K562 (cell line): ENCODE data around the gene BOLA3. TPM values are rescaled to one million over a fixed set of nuclear protein-coding genes. Genes with fewer than 3 reads are reported as not detected.
A peak's percentile ranks its signal among the peaks of the same experiment; 100 is the strongest.

Source experiments
- ATAC-seq: fragments of 200-7000 bp; cut with Tn5 transposase; 3 replicates; pipeline ENCODE4 v1.9.1; 2020; ENCODE audit warnings: moderate library complexity
- BruUV-seq: library from RNA; stranded (reverse); fragments of 400-500 nt; replicated peaks from 2 replicates; lab custom pipeline; 2021; lab: Mats Ljungman, UMichigan
- CTCF ChIA-PET: fragments of 300-600 bp; formaldehyde crosslinking; extraction: SDS; loops from one replicate; lab custom pipeline; 2021; ENCODE audit warnings: low intra/inter-chr PET ratio; lab: Yijun Ruan, JAX
- POLR2A ChIA-PET: fragments of 300-600, 350-650 bp; sonication (Branson Sonifier 250); formaldehyde crosslinking; extraction: SDS; loops from one replicate; lab custom pipeline; 2021; ENCODE audit warnings: antibody characterized with exemption, inconsistent platforms; lab: Yijun Ruan, JAX
- DNase-seq, 4 experiments: peaks; one replicate each; pipeline versions ENCODE4 v3.0.0 to v3.0.0-alpha.2; 2011 to 2018; ENCODE audit warnings: low spot score in 3 of 4, mixed read lengths in 3 of 4; ENCODE audit errors: extremely low read depth in 1 of 4
- FAIRE-seq: peaks from 2 replicates; lab custom pipeline; 2011; peaks lifted over from hg19 to GRCh38; lab: Jason Lieb, UNC
- H2AFZ ChIP-seq: 2 replicates; pipeline ENCODE4 v1.6.0; 2011; ENCODE audit warnings: low read depth, low read length, control low read depth, inconsistent platforms
- H3K27ac ChIP-seq: fragments of 200-600 bp; 3 replicates; pipeline ENCODE4 v1.8.0; 2011; ENCODE audit warnings: low read depth, mild to moderate bottlenecking, control low read depth, inconsistent platforms, low read length, moderate library complexity, mixed read lengths; ENCODE audit errors: extremely low read depth
- H3K27me3 ChIP-seq, 2 experiments: fragments of 300-600 bp in 1 of 2; 2 replicates in 1 of 2; 3 replicates in 1 of 2; pipeline versions ENCODE4 v1.6.0 to v1.8.0; 2011; ENCODE audit warnings: inconsistent platforms in 2 of 2, low read length in 2 of 2, mild to moderate bottlenecking in 1 of 2, mixed read lengths in 1 of 2, moderate library complexity in 1 of 2; ENCODE audit not compliant: control insufficient read depth in 2 of 2, insufficient read depth in 2 of 2
- H3K36me3 ChIP-seq: fragments of 300-600 bp; 3 replicates; pipeline ENCODE4 v1.8.0; 2011; ENCODE audit warnings: mild to moderate bottlenecking, low read length, inconsistent platforms; ENCODE audit not compliant: control insufficient read depth, insufficient read depth
- H3K4me1 ChIP-seq, 2 experiments: fragments of 200-600 bp in 1 of 2; replicated peaks in 1 of 2; 2 replicates in 1 of 2; 3 replicates in 1 of 2; pipeline versions ENCODE4 v1.5.1 to v1.8.0; 2011; ENCODE audit warnings: inconsistent platforms in 2 of 2, low read length in 2 of 2, mild to moderate bottlenecking in 1 of 2, mixed read lengths in 1 of 2, moderate library complexity in 1 of 2; ENCODE audit not compliant: control insufficient read depth in 2 of 2, insufficient read depth in 2 of 2
- H3K4me2 ChIP-seq: 2 replicates; pipeline ENCODE4 v1.6.1; 2011; ENCODE audit warnings: low read length, control low read depth, inconsistent platforms, mixed read lengths; ENCODE audit not compliant: insufficient read depth
- H3K4me3 ChIP-seq: fragments of 200-600 bp; sonication (generic), shearing (Covaris generic); 2 replicates; pipeline ENCODE4 v1.5.1; 2016; ENCODE audit warnings: control low read depth, inconsistent platforms
- H3K79me2 ChIP-seq: fragments of 200-600 bp; 3 replicates; pipeline ENCODE4 v1.8.0; 2011; ENCODE audit warnings: low read length, inconsistent platforms; ENCODE audit not compliant: control insufficient read depth, insufficient read depth
- H3K9ac ChIP-seq, 2 experiments: 2 replicates each; pipeline versions ENCODE4 v1.6.0 to v1.6.1; 2011; ENCODE audit warnings: low read depth in 2 of 2, low read length in 2 of 2, control low read depth in 1 of 2, inconsistent platforms in 1 of 2, mild to moderate bottlenecking in 1 of 2, mixed read lengths in 1 of 2; ENCODE audit not compliant: insufficient read depth in 1 of 2
- H3K9me1 ChIP-seq: one replicate; pipeline ENCODE4 v1.6.0; 2011; ENCODE audit warnings: inconsistent platforms, mild to moderate bottlenecking, low read length, moderate library complexity; ENCODE audit not compliant: control insufficient read depth, insufficient read depth
- H3K9me3 ChIP-seq: replicated peaks from 2 replicates; pipeline ENCODE4 v1.5.1; 2011; ENCODE audit warnings: low read depth, low read length, inconsistent platforms; ENCODE audit not compliant: control insufficient read depth, insufficient read depth
- H4K20me1 ChIP-seq: replicated peaks from 2 replicates; pipeline ENCODE4 v1.6.1; 2011; ENCODE audit warnings: low read length, inconsistent platforms, mixed read lengths; ENCODE audit not compliant: control insufficient read depth, insufficient read depth
- ARID1B ChIP-seq: fragments of 450-650 bp; IDR thresholded peaks from 2 replicates; pipeline ENCODE4 v1.6.1; 2016; ENCODE audit warnings: antibody characterized with exemption, mild to moderate bottlenecking, inconsistent platforms
- ARID2 ChIP-seq: fragments of 450-650 bp; IDR thresholded peaks from 2 replicates; pipeline ENCODE4 v1.6.1; 2017; ENCODE audit warnings: antibody characterized with exemption, mild to moderate bottlenecking
- BRF2 ChIP-seq: IDR thresholded peaks from 3 replicates; pipeline ENCODE4 v1.6.1; 2011; ENCODE audit warnings: borderline replicate concordance, mild to moderate bottlenecking; ENCODE audit not compliant: insufficient read length, insufficient read depth
- CBFA2T3 ChIP-seq: fragments of 450-650 bp; IDR thresholded peaks from 2 replicates; pipeline ENCODE4 v1.6.1; 2017
- IRF2 ChIP-seq: sonication (generic); formaldehyde crosslinking; IDR thresholded peaks from 2 replicates; pipeline ENCODE4 v1.8.1; 2022; ENCODE audit warnings: mild to moderate bottlenecking, missing genetic modification reagents
- MEIS2 ChIP-seq: fragments of 450-650 bp; IDR thresholded peaks from 2 replicates; pipeline ENCODE4 v1.6.1; 2014; ENCODE audit warnings: mild to moderate bottlenecking; ENCODE audit not compliant: partially characterized antibody
- PBX2 ChIP-seq, 2 experiments: IDR thresholded peaks in 1 of 2; conservative IDR thresholded peaks in 1 of 2; 2 replicates each; pipeline ENCODE4 v1.6.1; 2016; ENCODE audit warnings: low read depth in 2 of 2, mild to moderate bottlenecking in 1 of 2, missing compliant biosample characterization in 1 of 2, missing genetic modification characterization in 1 of 2, moderate library complexity in 1 of 2
- PTRF ChIP-seq: fragments of 450-650 bp; IDR thresholded peaks from 2 replicates; pipeline ENCODE4 v1.6.1; 2016; ENCODE audit warnings: mild to moderate bottlenecking, missing genetic modification characterization, missing compliant biosample characterization
- TAL1 ChIP-seq: fragments of 450-650 bp; IDR thresholded peaks from 2 replicates; pipeline ENCODE4 v1.6.1; 2016; ENCODE audit warnings: mild to moderate bottlenecking
- TEAD4 ChIP-seq, 2 experiments: sonication (generic) in 1 of 2; formaldehyde crosslinking in 1 of 2; IDR thresholded peaks; 2 replicates each; pipeline versions ENCODE4 v1.6.1 to v1.8.0; 2012 to 2022; ENCODE audit warnings: borderline replicate concordance in 1 of 2, inconsistent platforms in 1 of 2, low read length in 1 of 2, mild to moderate bottlenecking in 1 of 2, missing genetic modification reagents in 1 of 2
- ZMIZ1 ChIP-seq, 2 experiments: fragments of 150-350 bp in 1 of 2; IDR thresholded peaks; 2 replicates each; pipeline ENCODE4 v1.6.1; 2012 to 2016; ENCODE audit warnings: low read depth in 2 of 2, low read length in 2 of 2, mild to moderate bottlenecking in 1 of 2, moderate library complexity in 1 of 2
- ZNF253 ChIP-seq: fragments of 250-450 bp; sonication (Bioruptor Pico); conservative IDR thresholded peaks from 2 replicates; pipeline ENCODE4 v1.6.1; 2021; ENCODE audit warnings: mild to moderate bottlenecking
- ZNF79 ChIP-seq: fragments of 250-450 bp; sonication (Bioruptor Pico); IDR thresholded peaks from 2 replicates; pipeline ENCODE4 v1.4.0; 2020; ENCODE audit warnings: low read depth, mild to moderate bottlenecking, moderate library complexity
- WGBS: fragments of 100-300 bp; shearing (Covaris generic); methylation state at CpG from one replicate; pipeline ENCODE4 v1.1.6; 2016; ENCODE audit warnings: low coverage, mixed read lengths; ENCODE audit not compliant: insufficient coverage; ENCODE audit errors: missing lambda C conversion rate; 5-methylcytosine and 5-hydroxymethylcytosine counted together
- in situ Hi-C: fragments of 300-500 bp; cut with MboI; formaldehyde crosslinking; loops from 4 replicates; pipeline ENCODE4 v1.15.0; 2018; ENCODE audit warnings: inconsistent platforms, mixed read lengths
- intact Hi-C: fragments of 100-400 bp; cut with micrococcal nuclease; formaldehyde crosslinking; loops from 2 replicates; pipeline ENCODE4 v1.14.2; 2022
- polyA plus RNA-seq, 8 experiments: library from polyadenylated mRNA; depleted of rRNA in 4 of 8; stranded (reverse) in 5 of 8; unstranded in 3 of 8; fragments of >200 nt; fragmentation: Nextera tagmentation in 2 of 8; fragmentation: Illumina TruSeq in 1 of 8; extraction: Ambion mirVana in 2 of 8; extraction: Trizol in 1 of 8; gene quantifications; 2 replicates each; pipeline versions ENCODE4 v1.2.1 to v1.2.3, GENCODE V29; 2011 to 2014; ENCODE audit warnings: inconsistent platforms in 1 of 8, missing spikeins in 1 of 8
- total RNA-seq, 7 experiments: library from RNA; depleted of rRNA in 6 of 7; stranded (reverse); fragments of >200 nt in 6 of 7; fragmentation: Illumina TruSeq in 2 of 7; extraction: Trizol in 2 of 7; gene quantifications; 2 replicates each; pipeline versions ENCODE4 v1.2.1 to v1.2.3, GENCODE V29; 2011 to 2021; ENCODE audit warnings: low replicate concordance in 1 of 7

BOLA3 gene
- total and polyA plus RNA-seq, 9 of the 15 experiments (the other 6 are each of a cell fraction or from before 2014, with no cell fraction given): 149 to 619 (median 255) TPM

DNA sequence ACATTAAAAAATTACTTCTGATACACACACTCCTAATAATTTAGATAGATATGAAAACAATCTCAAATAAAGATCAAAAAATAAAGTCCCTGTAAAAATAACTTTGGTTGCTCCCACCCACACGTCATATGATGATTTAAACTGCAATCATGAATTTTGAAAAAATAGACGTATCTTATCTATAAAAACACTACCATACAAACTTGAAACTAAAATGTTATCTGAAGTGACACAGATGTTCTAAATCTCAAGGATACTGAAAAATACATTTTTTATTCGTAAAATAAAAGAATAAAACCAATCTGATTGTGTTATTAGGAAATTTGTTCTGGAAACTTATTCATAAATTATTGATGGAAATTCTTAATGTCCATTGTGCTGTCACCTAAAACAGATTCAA lies 8.1 kb upstream of the BOLA3 start:
- no peak overlapping the region for H3K4me3 ChIP-seq
- peaks cover 0 to 4% of the 10 kb centered on the region in 2 experiments; a peak in 1 of 5 replicates for H3K4me1 ChIP-seq
- H3K9ac ChIP-seq: no peak overlapping the region
- H3K36me3 ChIP-seq: peaks cover 92% of the 10 kb centered on the region
- no peak overlapping the region for H2AFZ ChIP-seq
- FAIRE-seq (no peak), ATAC-seq (no peak), DNase-seq (no peak)
- H3K4me2 ChIP-seq: no peak overlapping the region
- ChIA-PET CTCF (no interaction called here), POLR2A (no interaction called here)
- intact Hi-C loops: no loop called here
- BruUV-seq: no TSS peak
- no peak for TF ChIP-seq IRF2 (CRISPR knock-in tag)
- TF ChIP-seq ZNF253 (CRISPR knock-in tag): no peak
- no peak for TF ChIP-seq PBX2 (CRISPR knock-in tag; IDR thresholded peaks at IDR 0.05; ENCODE audit: low read depth)
- 0 out of 2 replicates have a peak, but pooled peaks have one; percentile 24 for TF ChIP-seq PBX2 (tag; conservative IDR thresholded peaks at IDR 0.05; ENCODE audit: low read depth)
- TF ChIP-seq ZNF79 (CRISPR knock-in tag): no peak
- TF ChIP-seq ARID2: no peak
- peak; percentile 39; the same call in 1 of the 2 replicates for TF ChIP-seq CBFA2T3
- no peak for TF ChIP-seq BRF2
- TF ChIP-seq ARID1B: peak; percentile 63
- TF ChIP-seq TAL1: peak; percentile 51
- no peak for TF ChIP-seq PTRF (tag)
- TF ChIP-seq MEIS2: peak; percentile 46
- TF ChIP-seq TEAD4 (IDR thresholded peaks at IDR 0.05; ENCODE audit: low read length): 0 out of 2 replicates have a peak, but pooled peaks have one; percentile 34
- TF ChIP-seq TEAD4 (CRISPR knock-in tag; IDR thresholded peaks at IDR 0.05; ENCODE audit: borderline replicate concordance): no peak
- no peak for TF ChIP-seq ZMIZ1 (IDR thresholded peaks at IDR 0.05; ENCODE audit: low read depth in 2 of 2, low read length in 2 of 2)
- 29% methylated on average over 3 of the region's 3 CpGs for WGBS
- H3K79me2 ChIP-seq: peaks cover 30% of the 10 kb centered on the region; the same call in 2 of the 3 replicates
- in situ Hi-C loops: no loop called here
- no peak overlapping the region for H3K27ac ChIP-seq
- no peaks in the 10 kb centered on the region for H3K27me3 ChIP-seq
- H4K20me1 ChIP-seq: no peaks in the 10 kb centered on the region
- H3K9me1 ChIP-seq: no peaks in the 10 kb centered on the region
- no peaks in the 10 kb centered on the region for H3K9me3 ChIP-seq
